ENCODE results near the gene GJD2. TPM values are rescaled to one million over a fixed set of nuclear protein-coding genes. Genes with fewer than 3 reads are reported as not detected.

GJD2 gene
- total RNA-seq, 2 donors from 2014 or later = not detected

GRCh38 chr15:34708422-34708821 lies 46.4 kb downstream of the GJD2 start:
- H3K4me1 Mint-ChIP-seq (ENCODE audit: low read depth in 2 of 2) = peaks cover 0 to 7% of the 10 kb centered on the region in 2 donors
- no peaks in the 10 kb centered on the region for H3K36me3 Mint-ChIP-seq
- no peak overlapping the region for H3K27ac Mint-ChIP-seq
- H3K9me3 Mint-ChIP-seq = no peaks in the 10 kb centered on the region
- DNase-seq (ENCODE audit: low spot score) = no peak
- no peak overlapping the region for H3K4me3 Mint-ChIP-seq
- peaks cover 8 to 39% of the 10 kb centered on the region in 2 donors for H3K27me3 Mint-ChIP-seq
- ATAC-seq = no peak

GRCh38 chr15:34701536-34701935 lies 53.3 kb downstream of the GJD2 start:
- no peaks in the 10 kb centered on the region for H3K36me3 Mint-ChIP-seq
- DNase-seq (ENCODE audit: low spot score) (no peak), ATAC-seq (no peak)
- H3K4me1 Mint-ChIP-seq (ENCODE audit: low read depth in 2 of 2) = peaks cover 2 to 5% of the 10 kb centered on the region in 2 donors
- no peak overlapping the region for H3K4me3 Mint-ChIP-seq
- H3K27me3 Mint-ChIP-seq = peaks cover 3 to 36% of the 10 kb centered on the region in 2 donors
- no peak overlapping the region for H3K27ac Mint-ChIP-seq
- H3K9me3 Mint-ChIP-seq = peaks cover 2% of the 10 kb centered on the region

Other genes starting within 250 kb of the GJD2 start
- gene GOLGA8B, start 171.3 kb downstream of the GJD2 start, total RNA-seq = 100 to 1,000 TPM; 115 to 234 TPM
- gene ACTC1, start 40.6 kb upstream of the GJD2 start, total RNA-seq = not detected
- gene AQR, start 214.7 kb upstream of the GJD2 start, total RNA-seq = 10 to 100 TPM; 43.7 to 44.5 TPM
- 10 to 100 TPM; 25.5 to 45.6 TPM for gene ZNF770, start 233.3 kb upstream of the GJD2 start, total RNA-seq